Endothelial cell of umbilical vein (primary cell): ENCODE data around the gene MRPS6. TPM values are rescaled to one million over a fixed set of nuclear protein-coding genes. Genes with fewer than 3 reads are reported as not detected.

ENCODE experiments used
- BruUV-seq: library from RNA; stranded (reverse); fragments of 400-500 nt; replicated peaks from 2 replicates; lab custom pipeline; 2021; lab: Mats Ljungman, UMichigan
- CTCF ChIA-PET: fragments of 300-600, 350-600 bp; sonication (Branson Sonifier 250); formaldehyde crosslinking; loops from one replicate; lab custom pipeline; 2021; ENCODE audit warnings: antibody characterized with exemption, inconsistent platforms; lab: Charles Lee
- POLR2A ChIA-PET: fragments of 300-600, 350-600 bp; sonication (Branson Sonifier 250); formaldehyde crosslinking; loops from one replicate; lab custom pipeline; 2021; ENCODE audit warnings: antibody characterized with exemption, inconsistent platforms; lab: Charles Lee
- DNase-seq: peaks from one replicate; pipeline ENCODE4 v3.0.0-alpha.2; 2011; ENCODE audit warnings: low read depth, low spot score
- FAIRE-seq: peaks from 2 replicates; lab custom pipeline; 2011; peaks lifted over from hg19 to GRCh38; lab: Jason Lieb, UNC
- H2AFZ ChIP-seq: 2 replicates; pipeline ENCODE4 v1.6.0; 2012; ENCODE audit warnings: low read depth, low read length, control low read depth, inconsistent platforms
- H3K27ac ChIP-seq: 2 replicates; pipeline ENCODE4 v1.5.1; 2011; ENCODE audit warnings: low read depth, mild to moderate bottlenecking, control low read depth, low read length, moderate library complexity; ENCODE audit not compliant: insufficient read depth
- H3K27me3 ChIP-seq, 2 experiments: 2 replicates each; pipeline versions ENCODE4 v1.6.0 to v1.6.1; 2011; ENCODE audit warnings: low read length in 2 of 2, mixed read lengths in 1 of 2; ENCODE audit not compliant: control insufficient read depth in 2 of 2, insufficient read depth in 2 of 2
- H3K36me3 ChIP-seq, 2 experiments: 2 replicates in 1 of 2; 3 replicates in 1 of 2; pipeline ENCODE4 v1.5.1; 2011; ENCODE audit warnings: low read length in 2 of 2, mild to moderate bottlenecking in 1 of 2, moderate library complexity in 1 of 2; ENCODE audit not compliant: control insufficient read depth in 2 of 2, insufficient read depth in 2 of 2; ENCODE audit errors: extremely low read depth in 1 of 2
- H3K4me1 ChIP-seq: 3 replicates; pipeline ENCODE4 v1.5.1; 2011; ENCODE audit warnings: mild to moderate bottlenecking, low read length; ENCODE audit not compliant: control insufficient read depth, insufficient read depth; ENCODE audit errors: extremely low read depth
- H3K4me2 ChIP-seq: 2 replicates; pipeline ENCODE4 v1.6.1; 2011; ENCODE audit warnings: low read length, control low read depth, mixed read lengths; ENCODE audit not compliant: insufficient read depth
- H3K4me3 ChIP-seq, 3 experiments: fragments of 200-600 bp in 1 of 3; sonication (generic), shearing (Covaris generic) in 1 of 3; replicated peaks in 1 of 3; 2 replicates each; pipeline ENCODE4 v1.5.1; 2011 to 2016; ENCODE audit warnings: control low read depth in 3 of 3, low read length in 3 of 3, mild to moderate bottlenecking in 2 of 3, inconsistent platforms in 1 of 3, low read depth in 1 of 3, moderate library complexity in 1 of 3; ENCODE audit not compliant: insufficient read depth in 1 of 3
- H3K79me2 ChIP-seq: 2 replicates; pipeline ENCODE4 v1.6.0; 2012; ENCODE audit warnings: low read length, inconsistent platforms; ENCODE audit not compliant: control insufficient read depth, insufficient read depth
- H3K9ac ChIP-seq: replicated peaks from 2 replicates; pipeline ENCODE3; 2011; ENCODE audit warnings: low read length, control low read depth; ENCODE audit not compliant: insufficient read depth; ENCODE audit errors: extremely low read depth
- H3K9me1 ChIP-seq: replicated peaks from 3 replicates; pipeline ENCODE4 v1.6.0; 2011; ENCODE audit warnings: mild to moderate bottlenecking, low read length; ENCODE audit not compliant: control insufficient read depth, insufficient read depth; ENCODE audit errors: extremely low read depth
- H3K9me3 ChIP-seq: replicated peaks from 2 replicates; pipeline ENCODE4 v1.5.1; 2012; ENCODE audit warnings: low read length, inconsistent platforms; ENCODE audit not compliant: control insufficient read depth, insufficient read depth
- H4K20me1 ChIP-seq: replicated peaks from 2 replicates; pipeline ENCODE3; 2011; ENCODE audit warnings: mild to moderate bottlenecking, low read length; ENCODE audit not compliant: control insufficient read depth, insufficient read depth; ENCODE audit errors: extremely low read depth
- CTCF ChIP-seq, 2 donors: IDR thresholded peaks; 1 replicate in 1 of 2; 2 replicates in 1 of 2; pipeline ENCODE4 v1.5.1; 2011; ENCODE audit warnings: low read length in 2 of 2, mild to moderate bottlenecking in 2 of 2, moderate library complexity in 2 of 2, control low read depth in 1 of 2, inconsistent platforms in 1 of 2, low read depth in 1 of 2; ENCODE audit not compliant: insufficient read depth in 1 of 2; ENCODE audit errors: extremely low read depth in 1 of 2
- EZH2 ChIP-seq: IDR thresholded peaks from 2 replicates; pipeline ENCODE4 v1.6.1; 2012; ENCODE audit warnings: borderline replicate concordance, low read depth, mild to moderate bottlenecking, moderate library complexity, low read length, inconsistent platforms; ENCODE audit not compliant: severe bottlenecking
- FOS ChIP-seq: IDR thresholded peaks from 2 replicates; pipeline ENCODE4 v1.6.1; 2011; ENCODE audit warnings: mild to moderate bottlenecking, low read length, moderate library complexity, borderline replicate concordance; ENCODE audit not compliant: insufficient read depth
- GATA2 ChIP-seq: IDR thresholded peaks from 2 replicates; pipeline ENCODE4 v1.7.0; 2011; ENCODE audit warnings: low read depth, mild to moderate bottlenecking, moderate library complexity, mixed read lengths, low read length; ENCODE audit not compliant: insufficient read length, insufficient read depth
- JUN ChIP-seq: IDR thresholded peaks from 2 replicates; pipeline ENCODE4 v1.6.1; 2011; ENCODE audit warnings: borderline replicate concordance, low read depth; ENCODE audit not compliant: insufficient read length, insufficient read depth
- MAX ChIP-seq: IDR thresholded peaks from 2 replicates; pipeline ENCODE4 v1.6.1; 2011; ENCODE audit not compliant: insufficient read depth, insufficient read length
- MYC ChIP-seq: IDR thresholded peaks from one replicate; pipeline ENCODE4 v1.6.1; 2011; ENCODE audit warnings: mild to moderate bottlenecking, low read depth, low read length
- POLR2A ChIP-seq: IDR thresholded peaks from 2 replicates; pipeline ENCODE4 v1.6.1; 2012; ENCODE audit warnings: low read depth, mild to moderate bottlenecking, control low read depth, low read length
- POLR2AphosphoS5 ChIP-seq: IDR thresholded peaks from 2 replicates; pipeline ENCODE4 v1.6.1; 2012; ENCODE audit warnings: low read depth, mild to moderate bottlenecking, control low read depth, low read length, moderate library complexity; ENCODE audit not compliant: insufficient read depth
- dilution Hi-C: fragments of 300-500 bp; cut with MboI; formaldehyde crosslinking; loops from one replicate; pipeline ENCODE4 v1.15.0; 2019; ENCODE audit warnings: low sequenced_read_pairs; ENCODE audit not compliant: extremely low pct_ligation_motif_present
- intact Hi-C: fragments of 100-400 bp; cut with micrococcal nuclease; formaldehyde crosslinking; loops from one replicate; pipeline ENCODE4 v1.10.0; 2022
- polyA plus RNA-seq, 4 experiments: library from polyadenylated mRNA; depleted of rRNA in 3 of 4; stranded (reverse) in 3 of 4; unstranded in 1 of 4; fragments of >200 nt; gene quantifications; 2 replicates each; pipeline versions ENCODE4 v1.2.1 to v1.2.3, GENCODE V29; 2011 to 2012; ENCODE audit warnings: missing spikeins in 1 of 4
- total RNA-seq: library from RNA; stranded (reverse); gene quantifications from 2 replicates; pipeline ENCODE4 v1.2.3, GENCODE V29; 2021

MRPS6 gene
- total and polyA plus RNA-seq, 2 donors (not counting 3 experiments of a cell fraction or from before 2014, with no cell fraction given) = 19.8 to 37.2 TPM

GRCh38 chr21:34132926-34133325, 59.5 kb downstream of the MRPS6 start:
- H3K36me3 ChIP-seq = peaks cover 0 to 4% of the 10 kb centered on the region in 2 experiments
- DNase-seq (no peak), FAIRE-seq (no peak)
- no peak for TF ChIP-seq GATA2
- TF ChIP-seq CTCF (IDR thresholded peaks at IDR 0.05; ENCODE audit: extremely low read depth in 1 of 2, insufficient read depth in 1 of 2, low read depth in 1 of 2, low read length in 2 of 2) = no peak
- no peak for TF ChIP-seq MAX
- no peak for TF ChIP-seq MYC
- TF ChIP-seq EZH2 = no peak
- no peak for TF ChIP-seq POLR2A
- TF ChIP-seq POLR2AphosphoS5 = no peak
- TF ChIP-seq FOS = no peak
- no peak for TF ChIP-seq JUN
- intact Hi-C loops (no loop called here), dilution Hi-C loops (no loop called here)
- peaks cover 3% of the 10 kb centered on the region for H3K9me1 ChIP-seq
- H4K20me1 ChIP-seq = peaks cover 2% of the 10 kb centered on the region
- H3K9ac ChIP-seq = no peak overlapping the region
- H3K4me1 ChIP-seq = peaks cover 6% of the 10 kb centered on the region
- ChIA-PET CTCF (interaction anchor here (1.0 to 1.1 kb wide), 2 partner anchors 209 to 215 kb away, joined by 3 read pairs; no protein-coding TSS in a partner anchor), POLR2A (no interaction called here)
- H3K4me3 ChIP-seq = no peak overlapping the region
- no peaks in the 10 kb centered on the region for H3K27me3 ChIP-seq
- H3K9me3 ChIP-seq = no peaks in the 10 kb centered on the region
- no peak overlapping the region for H2AFZ ChIP-seq
- BruUV-seq = no TSS peak
- H3K4me2 ChIP-seq = no peak overlapping the region
- H3K79me2 ChIP-seq = peaks cover 4% of the 10 kb centered on the region
- no peak overlapping the region for H3K27ac ChIP-seq
